K562 (cell line): Measurements from ENCODE around the gene GAB2. TPM values are rescaled to one million over a fixed set of nuclear protein-coding genes. Genes with fewer than 3 reads are reported as not detected.

Experiments
- ARNT ChIP-seq, 2 experiments: fragments of 450-650 bp; IDR thresholded peaks; 2 replicates each; pipeline ENCODE4 v1.6.1; 2016; ENCODE audit warnings: mild to moderate bottlenecking in 1 of 2
- BMI1 ChIP-seq: fragments of 150-350 bp; IDR thresholded peaks from 2 replicates; pipeline ENCODE4 v1.6.1; 2014; ENCODE audit warnings: low read length
- CAMTA2 ChIP-seq: fragments of 250-450 bp; sonication (Bioruptor Pico); conservative IDR thresholded peaks from 2 replicates; pipeline ENCODE4 v1.5.1; 2022
- CLOCK ChIP-seq: fragments of 250-450 bp; sonication (Bioruptor Pico); IDR thresholded peaks from 2 replicates; pipeline ENCODE4 v1.4.0; 2020; ENCODE audit warnings: mild to moderate bottlenecking, moderate library complexity, borderline replicate concordance
- CREM ChIP-seq: IDR thresholded peaks from 2 replicates; pipeline ENCODE4 v1.6.1; 2014; ENCODE audit warnings: antibody characterized with exemption, low read depth
- DDX20 ChIP-seq: fragments of 450-650 bp; IDR thresholded peaks from 2 replicates; pipeline ENCODE4 v1.6.1; 2016; ENCODE audit warnings: missing genetic modification characterization, low read depth, mild to moderate bottlenecking, missing compliant biosample characterization, moderate library complexity
- EZH2 ChIP-seq: IDR thresholded peaks from 2 replicates; pipeline ENCODE4 v1.6.1; 2012; ENCODE audit warnings: low read depth, mild to moderate bottlenecking, inconsistent platforms, low read length, borderline replicate concordance
- FOSL1 ChIP-seq: fragments of 200-800 bp; sonication (Bioruptor generic); conservative IDR thresholded peaks from 2 replicates; pipeline ENCODE4 v1.6.1; 2016; ENCODE audit warnings: missing genetic modification characterization, missing compliant biosample characterization
- HES1 ChIP-seq: fragments of 450-650 bp; IDR thresholded peaks from 2 replicates; pipeline ENCODE4 v1.6.1; 2016; ENCODE audit warnings: low read depth, mild to moderate bottlenecking, moderate library complexity
- MNT ChIP-seq, 2 experiments: fragments of 450-650 bp; conservative IDR thresholded peaks; 2 replicates each; pipeline ENCODE4 v1.6.1; 2017; ENCODE audit warnings: mild to moderate bottlenecking in 2 of 2, moderate library complexity in 2 of 2
- PCBP2 ChIP-seq: fragments of 200-400 bp; formaldehyde crosslinking; IDR thresholded peaks from 2 replicates; pipeline ENCODE4 v1.6.1; 2018; ENCODE audit warnings: low read length, low read depth, mild to moderate bottlenecking, moderate library complexity; ENCODE audit not compliant: poor library complexity, severe bottlenecking
- PHTF2 ChIP-seq: fragments of 250-450 bp; sonication (Bioruptor Pico); IDR thresholded peaks from 2 replicates; pipeline ENCODE4 v1.5.0; 2021; ENCODE audit warnings: mild to moderate bottlenecking
- RBM34 ChIP-seq: fragments of 200-400 bp; formaldehyde crosslinking; IDR thresholded peaks from 2 replicates; pipeline ENCODE4 v1.6.1; 2018; ENCODE audit warnings: low read length, borderline replicate concordance; ENCODE audit not compliant: insufficient read depth
- SOX6 ChIP-seq: fragments of 450-650 bp; IDR thresholded peaks from 2 replicates; pipeline ENCODE4 v1.6.1; 2014; ENCODE audit warnings: mild to moderate bottlenecking
- SUPT5H ChIP-seq: fragments of 450-650 bp; IDR thresholded peaks from 2 replicates; pipeline ENCODE4 v1.6.1; 2016
- TAF7 ChIP-seq: fragments of 450-650 bp; IDR thresholded peaks from 2 replicates; pipeline ENCODE4 v1.6.1; 2016; ENCODE audit warnings: missing genetic modification characterization, missing compliant biosample characterization
- TEAD1 ChIP-seq, 2 experiments: fragments of 450-650 bp in 1 of 2; sonication (generic) in 1 of 2; formaldehyde crosslinking; IDR thresholded peaks; 2 replicates each; pipeline versions ENCODE4 v1.4.0 to v1.8.0; 2020 to 2022; ENCODE audit warnings: mild to moderate bottlenecking in 2 of 2, missing genetic modification reagents in 1 of 2
- TEAD4 ChIP-seq, 2 experiments: sonication (generic) in 1 of 2; formaldehyde crosslinking in 1 of 2; IDR thresholded peaks; 2 replicates each; pipeline versions ENCODE4 v1.6.1 to v1.8.0; 2012 to 2022; ENCODE audit warnings: borderline replicate concordance in 1 of 2, inconsistent platforms in 1 of 2, low read length in 1 of 2, mild to moderate bottlenecking in 1 of 2, missing genetic modification reagents in 1 of 2
- THRAP3 ChIP-seq: fragments of 450-650 bp; IDR thresholded peaks from 2 replicates; pipeline ENCODE4 v1.6.1; 2016; ENCODE audit warnings: mild to moderate bottlenecking, inconsistent platforms, borderline replicate concordance
- TOE1 ChIP-seq, 2 experiments: fragments of 450-650 bp in 1 of 2; sonication (generic) in 1 of 2; formaldehyde crosslinking in 1 of 2; IDR thresholded peaks; 2 replicates each; pipeline versions ENCODE4 v1.7.1 to v1.8.0; 2016 to 2022; ENCODE audit warnings: borderline replicate concordance in 2 of 2, mild to moderate bottlenecking in 2 of 2, antibody characterized with exemption in 1 of 2, inconsistent platforms in 1 of 2, low read depth in 1 of 2, missing genetic modification reagents in 1 of 2, moderate library complexity in 1 of 2
- TRIM24 ChIP-seq, 2 experiments: fragments of 450-650 bp; IDR thresholded peaks; 2 replicates each; pipeline ENCODE4 v1.6.1; 2016
- USF1 ChIP-seq: sonication (generic); formaldehyde crosslinking; IDR thresholded peaks from 2 replicates; pipeline ENCODE4 v1.9.0; 2022; ENCODE audit warnings: mild to moderate bottlenecking, missing genetic modification reagents
- ZEB2 ChIP-seq: fragments of 450-650 bp; IDR thresholded peaks from 2 replicates; pipeline ENCODE4 v1.6.1; 2016
- ZKSCAN3 ChIP-seq: fragments of 250-450 bp; sonication (Bioruptor Pico); IDR thresholded peaks from 2 replicates; pipeline ENCODE4 v1.4.0; 2020
- ZNF239 ChIP-seq: fragments of 250-450 bp; sonication (Bioruptor Pico); IDR thresholded peaks from 2 replicates; pipeline ENCODE4 v1.4.0; 2020; ENCODE audit warnings: mild to moderate bottlenecking
- polyA plus RNA-seq, 8 experiments: library from polyadenylated mRNA; depleted of rRNA in 4 of 8; stranded (reverse) in 5 of 8; unstranded in 3 of 8; fragments of >200 nt; fragmentation: Nextera tagmentation in 2 of 8; fragmentation: Illumina TruSeq in 1 of 8; extraction: Ambion mirVana in 2 of 8; extraction: Trizol in 1 of 8; gene quantifications; 2 replicates each; pipeline versions ENCODE4 v1.2.1 to v1.2.3, GENCODE V29; 2011 to 2014; ENCODE audit warnings: inconsistent platforms in 1 of 8, missing spikeins in 1 of 8
- total RNA-seq, 7 experiments: library from RNA; depleted of rRNA in 6 of 7; stranded (reverse); fragments of >200 nt in 6 of 7; fragmentation: Illumina TruSeq in 2 of 7; extraction: Trizol in 2 of 7; gene quantifications; 2 replicates each; pipeline versions ENCODE4 v1.2.1 to v1.2.3, GENCODE V29; 2011 to 2021; ENCODE audit warnings: low replicate concordance in 1 of 7

The GAB2 gene
- total and polyA plus RNA-seq, 9 of the 15 experiments (the other 6 are each of a cell fraction or from before 2014, with no cell fraction given): 2.3 to 35.2 (median 16.1) TPM

- TF ChIP-seq EZH2 (no peak), BMI1 (no peak), ARNT (IDR thresholded peaks at IDR 0.05) (no peak), ZEB2 (peak; percentile 89), TOE1 (IDR thresholded peaks at IDR 0.05; ENCODE audit: borderline replicate concordance) (peak; percentile 84), TOE1 (CRISPR knock-in tag; IDR thresholded peaks at IDR 0.05; ENCODE audit: borderline replicate concordance, low read depth) (no peak), CREM (0 out of 2 replicates have a peak, but pooled peaks have one; percentile 18), PCBP2 (no peak), SOX6 (peak; percentile 71), SUPT5H (no peak), RBM34 (no peak), TAF7 (tag) (no peak), MNT (conservative IDR thresholded peaks at IDR 0.05) (peak in 1 of 2 experiments; percentile 64; a peak in 2 of 4 replicates), THRAP3 (no peak), CAMTA2 (CRISPR knock-in tag) (no peak), TEAD4 (IDR thresholded peaks at IDR 0.05; ENCODE audit: low read length) (peak; percentile 74), TEAD4 (CRISPR knock-in tag; IDR thresholded peaks at IDR 0.05; ENCODE audit: borderline replicate concordance) (no peak), FOSL1 (tag) (peak; percentile 63), TRIM24 (IDR thresholded peaks at IDR 0.05) (peak in 1 of 2 experiments; percentile 59; a peak in 1 of 4 replicates), PHTF2 (CRISPR knock-in tag) (no peak), ZNF239 (CRISPR knock-in tag) (no peak), USF1 (no peak; the same call in 1 of the 2 replicates), CLOCK (CRISPR knock-in tag) (no peak), ZKSCAN3 (CRISPR knock-in tag) (no peak), DDX20 (tag) (no peak), TEAD1 (CRISPR knock-in tag; IDR thresholded peaks at IDR 0.05) (no peak), HES1 (0 out of 2 replicates have a peak, but pooled peaks have one; percentile 12)
These were observed 24.8 kb downstream of the GAB2 start (continued) for GRCh38 chr11:78392854-78393253.
